ENCODE results near the gene BARD1.
"Not testable (repeated sequence)": the region's sequence is repeated elsewhere in the genome, so short reads cannot be mapped to it uniquely, and the experiment has no call there.

Gene BARD1

DNA sequence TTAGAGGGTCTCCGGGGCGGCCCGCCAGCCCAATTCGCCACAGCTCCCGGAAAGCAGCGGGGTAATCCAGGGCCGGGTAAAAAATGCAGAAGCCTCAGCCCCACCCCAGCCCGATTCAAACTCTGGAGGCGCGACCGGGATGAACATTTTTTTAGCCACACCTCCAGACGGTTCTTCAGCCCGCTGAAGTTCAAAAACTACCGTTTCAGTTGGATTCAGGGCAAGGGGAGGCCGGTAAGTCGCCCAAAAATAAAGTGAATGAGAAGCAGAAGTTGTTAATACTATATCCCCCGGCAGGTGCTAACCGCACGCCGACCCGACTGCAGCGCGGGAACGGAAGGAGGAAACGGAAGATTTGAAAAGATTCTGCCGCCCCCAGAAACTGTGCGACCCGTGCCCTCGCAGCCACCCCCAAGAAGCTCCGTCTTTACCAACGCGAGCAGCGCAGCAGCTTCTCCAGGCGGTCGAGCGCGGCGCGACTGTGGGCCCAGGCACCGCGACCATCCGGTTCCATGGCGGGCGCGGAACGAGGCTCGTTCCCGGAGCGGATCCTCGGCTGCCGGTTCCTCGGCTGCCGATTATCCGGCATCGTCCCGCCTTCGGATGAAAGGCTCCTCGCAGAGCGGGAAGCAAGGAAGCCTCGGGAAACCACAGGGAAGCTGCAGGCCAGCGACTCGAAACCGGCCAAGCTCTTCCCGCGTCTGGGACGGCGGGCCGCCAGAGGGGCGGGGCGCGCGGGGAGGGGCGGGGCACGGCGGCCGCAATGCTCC is at the start of gene BARD1:
BARD1 (minus strand) TSS at position 703 of the 770 bp plus-strand sequence; CDS start at position 589, 114 bp downstream.
- DNase-seq, result no peak

DNA sequence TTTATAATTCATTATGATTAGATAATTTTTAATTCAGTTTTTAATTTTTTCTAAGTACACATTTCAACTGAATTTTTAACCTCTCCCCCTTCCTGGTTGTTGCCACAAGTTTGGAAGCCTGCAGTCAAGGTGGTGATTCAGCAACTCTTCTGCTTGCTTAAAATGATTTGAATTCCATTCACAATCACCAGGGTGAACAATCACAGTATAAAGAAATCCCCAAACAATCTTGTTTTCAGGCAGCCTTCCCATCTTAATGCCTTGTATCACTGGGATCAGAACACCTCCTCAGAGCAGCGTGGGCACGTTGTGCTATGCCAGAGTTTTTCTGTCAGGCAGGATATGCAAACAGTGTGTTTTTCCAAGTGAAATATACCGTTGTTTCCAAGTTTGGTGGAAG is 46.7 kb upstream of the BARD1 start:
- DNase-seq, result no peak

DNA sequence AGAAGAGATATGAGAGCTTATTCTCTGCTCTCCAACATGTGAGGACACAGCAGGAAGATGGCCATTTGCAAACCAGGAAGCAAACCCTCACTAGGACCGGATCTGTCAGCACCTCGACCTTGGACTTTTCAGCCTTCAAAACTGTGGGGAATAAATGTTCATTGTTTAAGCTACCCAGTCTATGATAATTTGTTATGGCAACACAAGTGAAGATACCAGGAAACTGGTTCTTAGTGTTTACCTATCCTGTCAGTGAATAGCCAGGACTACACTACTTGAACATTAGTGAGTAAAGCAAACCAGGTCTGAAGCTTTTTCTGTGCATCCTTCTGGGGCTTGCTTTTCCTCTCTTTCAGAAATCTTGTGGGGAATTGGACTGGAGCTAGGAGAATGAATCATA is 44.4 kb upstream of the BARD1 start:
- DNase-seq, result peak; percentile 62

GRCh38 chr2:214843823-214844222 is 34.3 kb upstream of the BARD1 start:
- DNase-seq, result no peak

DNA sequence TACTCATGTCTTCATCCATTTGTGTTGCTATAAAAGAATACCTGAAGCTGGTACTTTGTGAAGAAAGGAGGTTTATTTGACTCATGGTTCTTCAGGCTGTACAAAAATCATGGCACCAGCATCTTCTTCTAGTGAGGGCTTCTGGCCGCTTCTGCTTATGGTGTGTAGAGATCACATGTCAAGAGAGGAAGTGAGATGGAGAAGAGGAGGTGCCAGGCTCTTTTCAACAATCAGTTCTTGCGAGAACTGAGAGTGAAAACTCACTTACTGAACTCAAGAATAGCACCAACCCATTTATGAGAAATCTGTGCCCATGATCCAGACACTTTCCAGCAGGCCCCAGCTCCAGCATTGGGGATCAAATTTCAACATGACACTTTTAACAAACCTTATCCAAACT is 30.0 kb upstream of the BARD1 start:
- no peak for DNase-seq

DNA sequence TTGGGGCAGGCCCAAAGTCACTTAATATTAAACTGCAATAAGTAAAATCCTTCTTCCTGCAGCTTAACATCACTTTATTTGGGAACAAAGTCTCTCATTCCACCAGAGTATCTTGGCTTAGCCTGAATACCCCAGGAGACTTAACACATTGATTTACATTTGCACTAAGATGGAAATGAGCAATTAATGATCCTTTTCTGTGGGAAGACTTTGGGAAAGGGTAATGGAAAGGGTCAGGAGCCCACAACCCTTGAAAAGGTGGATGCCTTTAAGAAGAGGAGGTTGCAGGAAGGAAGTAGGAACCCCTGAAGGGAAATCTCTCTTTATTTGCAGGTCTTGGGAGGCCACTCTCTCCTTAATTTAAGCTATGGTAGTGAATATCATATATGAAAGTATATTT is 28.0 kb upstream of the BARD1 start:
- no peak for DNase-seq

GRCh38 chr2:214836568-214836967 is 27.1 kb upstream of the BARD1 start:
- DNase-seq, result no peak

GRCh38 chr2:214830794-214831346 is 21.4 kb upstream of the BARD1 start:
- DNase-seq, result no peak

DNA sequence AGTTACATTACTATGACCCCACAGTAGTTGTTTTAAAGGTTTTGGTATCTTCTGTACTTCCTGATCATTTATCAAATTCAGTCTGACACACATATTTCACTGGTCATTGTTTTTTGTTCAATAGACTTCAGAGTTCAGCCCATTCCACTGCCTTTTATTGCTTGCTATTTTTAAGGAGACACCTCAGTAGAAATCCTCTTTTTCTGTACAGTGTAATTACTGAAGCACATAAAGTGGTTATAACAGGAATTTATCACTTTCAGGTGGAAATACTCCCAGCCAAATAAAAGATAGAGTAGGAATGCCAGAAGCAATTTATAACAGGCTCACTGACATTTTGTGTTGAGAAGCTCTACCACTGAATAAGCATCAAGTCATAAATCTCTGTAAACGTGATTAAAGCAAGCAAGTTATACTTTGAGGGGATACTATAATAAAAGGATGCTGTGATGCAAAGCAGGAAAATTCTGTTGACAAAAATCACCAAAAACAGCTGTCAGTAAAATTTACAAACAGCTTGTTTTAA is 6.6 kb upstream of the BARD1 start:
- no peak for DNase-seq

DNA sequence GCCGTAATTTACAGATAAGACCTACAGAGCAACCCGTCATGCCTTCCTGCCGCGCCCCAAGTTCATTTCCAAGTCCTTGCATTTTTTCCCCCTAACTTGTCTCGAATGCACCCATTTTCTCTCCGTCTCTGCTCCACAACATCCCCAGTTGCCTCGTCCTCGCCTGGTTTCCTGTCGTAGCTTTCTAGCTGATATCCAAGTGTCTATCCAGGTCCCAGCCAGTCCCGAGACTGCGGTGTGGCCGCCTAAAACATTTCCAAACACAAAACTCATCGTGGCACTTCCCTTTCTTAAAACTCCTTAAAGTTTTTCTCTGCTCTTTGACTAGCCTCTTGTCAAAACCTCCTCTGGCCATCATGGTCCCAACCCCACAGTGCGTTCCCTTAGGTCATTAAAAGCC is 1.2 kb upstream of the BARD1 start:
- peak; percentile 10 for DNase-seq

- peak; percentile 97 for DNase-seq
Measured at GRCh38 chr2:214809751-214810564, 475 bp upstream of the BARD1 start.

GRCh38 chr2:214807653-214808052 is 1.8 kb downstream of the BARD1 start:
- DNase-seq, result no peak

DNA sequence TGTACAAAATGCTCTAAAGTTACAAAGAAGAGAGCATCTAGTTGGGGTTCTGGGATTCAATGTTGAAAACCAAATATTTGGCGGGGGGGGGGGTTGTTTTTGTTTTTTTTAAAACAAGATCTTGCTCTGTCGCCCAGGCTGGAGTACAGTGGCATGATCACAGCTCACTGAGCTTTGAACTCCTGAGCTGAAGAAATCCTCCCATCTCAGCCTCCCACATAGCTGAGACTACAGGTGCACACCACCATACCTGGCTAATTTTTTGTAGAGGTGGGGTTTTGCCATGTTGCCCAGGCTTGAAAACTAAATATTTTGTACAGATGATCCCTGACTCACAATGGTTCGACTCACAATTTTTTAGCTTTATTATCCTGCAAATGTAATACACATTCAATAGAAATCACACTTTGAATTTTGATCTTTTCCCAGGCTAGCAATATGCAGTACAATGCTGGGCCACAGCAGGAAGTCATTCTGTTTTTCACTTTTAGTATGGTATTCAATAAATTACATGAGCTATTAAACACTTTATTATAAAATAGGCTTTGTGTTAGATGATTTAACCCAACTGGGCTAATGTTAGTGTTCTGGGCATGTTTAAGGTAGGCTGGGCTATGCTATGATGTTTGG is 7.6 kb downstream of the BARD1 start:
- DNase-seq, result no peak

GRCh38 chr2:214801068-214801467 is 8.4 kb downstream of the BARD1 start:
- DNase-seq, result no peak

GRCh38 chr2:214800180-214800579 is 9.3 kb downstream of the BARD1 start:
- no peak for DNase-seq

DNA sequence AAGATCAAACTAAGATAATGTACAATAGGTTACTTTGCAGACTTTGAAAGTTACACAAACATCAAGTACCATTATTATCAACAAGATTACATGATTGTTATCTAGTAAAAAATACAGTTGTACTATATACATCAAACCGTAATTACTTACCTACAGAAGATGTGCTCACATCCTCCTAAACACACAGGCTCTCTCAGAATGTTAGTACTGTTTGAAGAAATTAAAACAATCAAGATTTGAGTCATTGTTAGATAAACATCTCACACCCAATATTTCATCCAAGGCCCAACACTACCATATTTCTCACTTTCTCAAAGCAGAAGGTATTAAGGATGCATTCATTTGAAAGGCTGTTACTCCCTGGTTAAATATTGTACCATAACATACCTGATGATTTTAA is 12.6 kb downstream of the BARD1 start:
- no peak for DNase-seq

- DNase-seq, result not testable (repeated sequence)
Measured at GRCh38 chr2:214783181-214783580, 26.3 kb downstream of the BARD1 start.

DNA sequence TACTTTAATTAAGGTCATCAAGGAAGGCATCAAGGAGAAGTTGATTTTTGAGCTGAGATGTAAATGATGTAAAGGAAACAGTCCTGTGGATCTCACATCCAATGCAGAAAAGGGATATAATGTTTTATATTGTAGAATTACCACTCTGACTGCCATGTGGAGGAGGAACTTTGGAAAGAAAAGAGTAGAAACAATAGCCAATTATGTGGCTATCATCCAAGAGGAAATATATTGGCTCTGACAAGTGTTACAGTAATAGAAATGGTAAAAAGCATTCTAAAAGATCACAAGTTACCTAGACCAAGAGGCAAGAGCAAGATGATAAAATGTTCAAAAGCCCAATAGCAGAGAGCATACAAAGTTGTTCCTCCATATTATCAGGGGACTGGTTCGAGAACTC is 26.8 kb downstream of the BARD1 start:
- DNase-seq, result no peak

DNA sequence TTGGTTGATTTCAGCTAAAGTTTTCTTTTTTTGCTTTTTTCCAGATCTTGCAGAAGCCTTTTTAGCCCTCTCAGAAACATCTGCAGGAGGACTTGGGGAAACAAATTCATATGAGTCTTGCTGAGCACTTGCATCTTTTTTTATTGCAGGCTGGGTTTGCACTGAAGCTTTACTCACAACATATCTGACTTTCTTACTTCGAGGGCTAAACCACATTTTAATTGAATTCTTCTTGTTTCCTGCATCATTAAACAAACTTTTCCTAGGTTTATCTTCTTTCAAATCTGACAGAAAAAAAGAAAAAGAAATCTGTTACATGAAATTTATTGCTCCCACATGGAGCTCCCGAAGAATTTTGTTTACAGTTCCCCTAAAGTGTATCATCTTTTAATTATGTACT is 28.3 kb downstream of the BARD1 start:
- no peak for DNase-seq

DNA sequence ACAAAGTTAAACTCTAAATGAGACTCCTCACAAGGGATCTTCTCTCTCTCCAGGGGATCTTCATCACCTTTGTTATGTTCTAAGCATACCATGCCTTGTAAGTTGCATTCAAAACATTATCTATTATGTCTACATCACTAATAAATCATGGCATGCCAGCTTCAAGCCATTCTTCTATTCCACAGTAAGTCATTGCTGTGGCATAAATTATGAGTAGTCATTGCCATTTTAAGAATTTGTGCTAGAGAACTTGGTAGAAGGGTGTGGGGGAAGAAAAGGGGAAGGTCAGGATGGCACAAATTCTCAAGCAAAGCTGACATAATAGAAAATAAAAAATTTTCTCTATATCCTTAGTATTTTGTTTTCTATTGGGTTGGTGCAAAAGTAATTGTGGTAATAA is 33.5 kb downstream of the BARD1 start:
- DNase-seq, result no peak

DNA sequence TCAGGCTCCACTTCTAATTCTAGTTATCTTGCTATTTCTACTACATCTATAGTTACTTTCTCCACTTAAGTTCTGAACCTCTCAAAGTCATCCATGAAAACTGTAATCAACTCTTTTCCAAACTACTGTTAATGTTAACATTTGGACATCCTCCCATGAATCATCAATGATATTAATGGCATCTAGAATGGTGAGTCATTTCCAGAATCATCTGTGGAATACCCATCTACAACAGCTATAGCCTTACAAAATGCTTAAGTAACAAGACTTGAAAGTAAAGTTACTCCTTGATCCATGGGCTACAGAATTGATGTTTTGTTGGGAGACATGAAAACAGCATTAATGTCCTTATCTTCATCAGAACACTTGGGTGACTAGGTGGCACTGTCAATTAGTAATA is 35.4 kb downstream of the BARD1 start:
- no peak for DNase-seq

DNA sequence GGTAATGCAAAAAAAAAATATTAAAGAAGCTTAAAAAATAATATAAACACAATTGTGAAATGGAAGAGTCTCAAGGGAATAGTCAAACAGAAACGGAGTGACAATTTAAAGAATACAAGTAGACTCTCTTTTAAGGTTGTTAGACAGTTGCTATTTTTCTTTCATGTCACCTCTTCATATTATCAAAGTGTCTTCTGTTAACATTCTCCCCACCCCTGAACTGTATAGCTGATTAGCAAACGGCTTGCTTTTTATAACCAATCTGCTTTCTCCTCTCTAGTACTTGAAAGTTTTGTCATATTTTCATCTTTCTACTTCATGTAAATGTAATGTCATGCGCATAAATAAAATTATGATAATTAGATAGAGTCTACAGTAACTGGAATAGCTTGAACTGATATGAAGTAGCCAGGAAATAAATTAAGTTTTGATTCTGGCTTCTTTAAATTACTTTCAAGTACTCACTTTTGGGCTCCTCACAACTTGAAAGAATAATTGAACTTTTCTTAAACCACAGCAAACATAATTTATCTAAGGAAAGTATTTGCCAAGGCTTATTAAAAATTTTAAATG is 37.0 kb downstream of the BARD1 start:
- DNase-seq, result no peak

- DNase-seq, result no peak
Measured at GRCh38 chr2:214765180-214765579, 44.3 kb downstream of the BARD1 start.
